Kidney epithelial cell (primary cell): ENCODE results near the gene ZMIZ1. TPM values are rescaled to one million over a fixed set of nuclear protein-coding genes. Genes with fewer than 3 reads are reported as not detected.

Source experiments
- DNase-seq: peaks from one replicate; pipeline ENCODE4 v3.0.0-alpha.2; 2010; ENCODE audit warnings: low read depth
- H3K27me3 ChIP-seq: 2 replicates; pipeline ENCODE4 v1.6.0; 2011; ENCODE audit warnings: low read length; ENCODE audit not compliant: control insufficient read depth, insufficient read depth
- H3K36me3 ChIP-seq: 2 replicates; pipeline ENCODE4 v1.5.1; 2011; ENCODE audit warnings: low read length; ENCODE audit not compliant: control insufficient read depth, insufficient read depth
- H3K4me3 ChIP-seq: 2 replicates; pipeline ENCODE4 v1.5.1; 2011; ENCODE audit warnings: low read depth, mild to moderate bottlenecking, control low read depth, low read length
- total RNA-seq: library from RNA; depleted of rRNA; stranded (reverse); fragments of >200 nt; gene quantifications from 2 replicates; pipeline ENCODE4 v1.2.3, GENCODE V29; 2015
- TF ChIP-seq, protein P1 (sequence below): IDR thresholded peaks from 2 replicates; pipeline ENCODE4 v1.5.1; 2011; ENCODE audit warnings: mild to moderate bottlenecking, moderate library complexity, low read length, control low read depth, inconsistent platforms; ENCODE audit not compliant: insufficient read depth, poor library complexity, severe bottlenecking

ZMIZ1 gene
- total RNA-seq, 1 donor from 2014 or later = 57.5 TPM

DNA sequence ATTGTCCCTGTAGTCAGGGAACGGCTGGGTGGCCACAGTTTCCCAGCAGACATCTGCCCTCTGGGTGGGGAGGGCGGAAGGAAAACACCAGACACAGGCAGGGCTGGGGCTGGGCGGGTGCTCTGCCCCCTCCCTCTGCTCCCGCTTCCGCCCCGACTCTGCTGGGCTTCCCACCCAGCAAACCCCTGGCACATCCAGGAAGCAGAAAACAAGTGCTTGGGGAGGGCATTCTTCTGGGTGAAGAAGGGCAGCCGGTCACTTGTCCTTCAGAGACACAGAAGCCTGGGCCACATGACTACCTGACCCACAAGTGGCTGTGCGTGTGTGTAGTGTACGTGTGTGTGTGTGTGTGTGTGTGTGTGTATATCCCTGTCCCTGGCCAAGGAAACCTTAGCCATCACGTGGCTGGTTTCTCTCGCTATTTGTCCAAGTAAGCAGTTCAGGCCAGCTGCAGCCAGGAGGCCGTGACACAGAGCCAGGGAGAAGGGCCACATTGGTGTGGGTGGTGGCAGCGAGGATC lies 77.9 kb downstream of the ZMIZ1 start:
- no peak overlapping the region for H3K4me3 ChIP-seq
- no peak for DNase-seq
- peaks cover 3% of the 10 kb centered on the region for H3K36me3 ChIP-seq
- H3K27me3 ChIP-seq = no peaks in the 10 kb centered on the region
- TF ChIP-seq, protein P1, sequence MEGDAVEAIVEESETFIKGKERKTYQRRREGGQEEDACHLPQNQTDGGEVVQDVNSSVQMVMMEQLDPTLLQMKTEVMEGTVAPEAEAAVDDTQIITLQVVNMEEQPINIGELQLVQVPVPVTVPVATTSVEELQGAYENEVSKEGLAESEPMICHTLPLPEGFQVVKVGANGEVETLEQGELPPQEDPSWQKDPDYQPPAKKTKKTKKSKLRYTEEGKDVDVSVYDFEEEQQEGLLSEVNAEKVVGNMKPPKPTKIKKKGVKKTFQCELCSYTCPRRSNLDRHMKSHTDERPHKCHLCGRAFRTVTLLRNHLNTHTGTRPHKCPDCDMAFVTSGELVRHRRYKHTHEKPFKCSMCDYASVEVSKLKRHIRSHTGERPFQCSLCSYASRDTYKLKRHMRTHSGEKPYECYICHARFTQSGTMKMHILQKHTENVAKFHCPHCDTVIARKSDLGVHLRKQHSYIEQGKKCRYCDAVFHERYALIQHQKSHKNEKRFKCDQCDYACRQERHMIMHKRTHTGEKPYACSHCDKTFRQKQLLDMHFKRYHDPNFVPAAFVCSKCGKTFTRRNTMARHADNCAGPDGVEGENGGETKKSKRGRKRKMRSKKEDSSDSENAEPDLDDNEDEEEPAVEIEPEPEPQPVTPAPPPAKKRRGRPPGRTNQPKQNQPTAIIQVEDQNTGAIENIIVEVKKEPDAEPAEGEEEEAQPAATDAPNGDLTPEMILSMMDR = no peak

DNA sequence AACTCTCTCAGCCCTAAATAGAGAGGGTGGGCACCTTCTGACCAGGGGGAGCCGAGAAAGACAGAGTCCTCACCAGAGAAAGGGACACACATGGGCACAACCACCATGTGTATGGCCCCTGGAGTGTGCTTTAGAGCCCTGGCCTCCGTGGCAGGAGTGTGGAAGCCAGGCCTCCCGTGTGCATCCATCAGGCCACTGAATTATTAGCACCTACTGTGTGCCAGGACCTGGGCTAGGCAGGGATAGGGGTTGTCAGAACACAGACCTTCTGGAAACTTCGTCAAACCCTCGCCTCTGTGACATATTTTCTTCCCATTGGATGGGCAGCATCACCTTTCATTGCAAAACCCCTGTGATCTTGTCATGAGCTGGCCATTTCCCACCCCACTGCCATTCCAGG lies 78.5 kb downstream of the ZMIZ1 start:
- Histone ChIP-seq H3K4me3 (no peak overlapping the region), H3K27me3 (no peaks in the 10 kb centered on the region), H3K36me3 (peaks cover 3% of the 10 kb centered on the region)
- DNase-seq = no peak
- TF ChIP-seq, protein P1 = no peak

DNA sequence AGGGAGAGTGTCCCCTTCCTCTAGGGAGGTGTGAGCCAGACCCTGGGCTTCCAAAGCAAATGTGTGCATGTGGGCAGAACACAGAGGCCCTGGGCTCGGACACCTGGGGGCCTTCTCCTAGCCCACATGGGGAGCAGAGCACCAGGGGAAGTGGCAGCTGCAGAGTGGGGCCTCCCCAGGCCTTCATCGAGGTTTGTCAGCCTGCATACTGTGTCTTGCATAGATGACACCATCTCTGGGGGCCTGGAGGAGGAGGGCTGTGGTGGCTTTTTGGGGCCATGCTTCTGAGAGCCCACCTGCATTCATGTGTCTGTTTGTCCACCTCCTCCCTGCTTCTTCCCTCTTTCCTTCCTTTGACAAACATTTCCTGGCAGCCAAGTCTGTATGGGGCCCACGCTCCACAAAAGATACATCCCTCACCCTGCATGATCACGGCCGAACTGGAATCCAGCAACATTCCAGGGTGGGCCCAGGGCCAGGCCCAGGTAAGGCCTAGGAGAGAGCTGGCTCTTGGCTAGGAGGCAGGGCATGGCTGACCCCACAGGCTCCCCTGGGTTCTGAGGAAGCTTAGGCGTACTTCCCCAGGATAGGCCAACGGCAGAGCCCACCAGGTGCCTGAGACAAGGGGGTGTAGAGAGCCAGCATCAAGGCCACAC lies 79.2 kb downstream of the ZMIZ1 start:
- Histone ChIP-seq H3K36me3 (peaks cover 1% of the 10 kb centered on the region), H3K27me3 (no peaks in the 10 kb centered on the region), H3K4me3 (no peak overlapping the region)
- TF ChIP-seq, protein P1 = no peak
- DNase-seq = no peak

DNA sequence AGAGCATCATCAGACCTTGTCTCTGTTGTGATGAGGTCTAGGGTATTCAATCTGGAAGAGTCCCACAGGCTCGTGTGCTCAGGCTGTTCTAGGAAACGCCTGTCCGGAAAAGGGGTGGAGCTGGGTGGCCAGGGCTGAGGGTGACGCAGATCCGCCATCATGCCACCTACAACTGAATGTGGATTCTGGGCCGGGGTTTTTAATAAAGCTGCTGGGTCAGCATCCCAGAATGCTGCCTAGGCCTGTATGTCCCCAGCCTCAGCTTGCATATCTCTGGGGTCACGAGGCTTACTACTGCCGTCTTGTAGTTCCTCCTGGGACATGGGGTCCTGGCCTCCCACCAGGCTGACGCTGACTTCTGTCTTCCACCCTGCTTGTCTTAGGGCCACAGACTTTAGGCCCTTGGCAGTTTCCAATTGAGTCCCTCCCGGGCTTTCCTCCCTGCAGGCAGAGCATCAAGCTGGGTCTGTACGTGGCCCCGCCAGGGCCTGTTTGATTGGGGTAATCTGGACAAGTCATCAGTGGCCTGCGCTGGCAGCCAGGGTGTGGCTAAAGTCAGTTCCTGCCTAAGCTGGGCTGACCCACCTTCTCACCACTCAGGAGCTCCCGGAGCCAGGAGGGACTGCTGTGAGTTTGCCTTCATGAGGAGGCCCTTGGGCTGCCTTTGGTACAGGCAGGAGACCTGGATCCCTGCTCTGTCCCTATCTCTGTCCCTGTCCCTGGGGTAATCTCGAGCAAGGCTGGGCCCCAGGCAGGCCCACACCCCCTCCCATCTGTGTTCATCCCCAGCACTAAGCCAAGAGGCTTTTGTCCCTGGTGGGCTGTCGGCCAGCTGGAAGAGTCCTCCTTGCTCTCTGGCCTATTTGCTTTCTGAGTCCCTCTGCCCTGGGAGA lies 79.9 kb downstream of the ZMIZ1 start:
- H3K4me3 ChIP-seq = no peak overlapping the region
- DNase-seq = no peak
- TF ChIP-seq, protein P1 = no peak
- H3K36me3 ChIP-seq = no peaks in the 10 kb centered on the region
- no peaks in the 10 kb centered on the region for H3K27me3 ChIP-seq

DNA sequence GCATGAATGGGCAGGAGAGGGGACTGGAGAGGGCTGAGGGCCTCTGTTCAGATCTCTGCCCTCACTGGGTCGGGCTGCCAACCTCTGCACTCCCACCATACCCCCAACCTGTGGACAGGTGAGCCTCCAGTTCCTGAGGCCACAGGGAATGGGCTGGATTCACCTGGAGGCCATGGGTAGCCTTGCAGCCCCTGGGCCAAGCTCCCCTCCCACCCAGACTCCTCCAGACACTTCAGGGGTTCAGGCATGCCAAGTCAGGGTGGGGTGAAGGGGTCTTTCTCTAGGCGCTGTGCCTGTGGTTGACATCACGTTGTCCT lies 80.5 kb downstream of the ZMIZ1 start:
- no peak for DNase-seq
- no peaks in the 10 kb centered on the region for H3K36me3 ChIP-seq
- TF ChIP-seq, protein P1 = no peak
- no peak overlapping the region for H3K4me3 ChIP-seq
- H3K27me3 ChIP-seq = no peaks in the 10 kb centered on the region
